ENCODE data around the gene GPATCH2.
A peak's percentile ranks its signal among the peaks of the same experiment; 100 is the strongest.

The GPATCH2 gene

DNA sequence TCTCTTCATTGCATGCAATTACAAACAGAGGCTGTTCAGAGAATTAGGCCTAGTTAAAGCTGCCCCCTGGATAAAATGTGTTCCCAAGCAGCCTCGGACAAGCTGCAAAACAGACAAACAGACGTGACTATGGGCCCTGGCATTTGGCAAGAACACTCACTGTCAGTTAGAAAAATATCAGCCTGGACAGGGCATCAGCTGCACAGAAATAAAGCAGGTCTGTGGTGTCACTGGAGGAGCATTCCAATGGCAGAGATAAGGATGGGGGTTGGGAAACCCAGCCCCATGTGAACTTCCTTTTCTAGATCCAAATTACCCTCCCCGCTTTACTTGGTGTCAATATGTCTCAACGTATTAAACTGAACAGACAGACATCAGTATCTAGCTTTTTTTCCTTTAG is 177.1 kb downstream of the GPATCH2 start:
- H3K27ac Mint-ChIP-seq: no peak overlapping the region
- ATAC-seq: no peak
- peaks cover 5 to 7% of the 10 kb centered on the region in 2 donors for H3K9me3 Mint-ChIP-seq
- H3K4me1 Mint-ChIP-seq: no peaks in the 10 kb centered on the region
- H3K4me3 Mint-ChIP-seq: no peak overlapping the region
- no peak for DNase-seq
- H3K27me3 Mint-ChIP-seq: no peaks in the 10 kb centered on the region

DNA sequence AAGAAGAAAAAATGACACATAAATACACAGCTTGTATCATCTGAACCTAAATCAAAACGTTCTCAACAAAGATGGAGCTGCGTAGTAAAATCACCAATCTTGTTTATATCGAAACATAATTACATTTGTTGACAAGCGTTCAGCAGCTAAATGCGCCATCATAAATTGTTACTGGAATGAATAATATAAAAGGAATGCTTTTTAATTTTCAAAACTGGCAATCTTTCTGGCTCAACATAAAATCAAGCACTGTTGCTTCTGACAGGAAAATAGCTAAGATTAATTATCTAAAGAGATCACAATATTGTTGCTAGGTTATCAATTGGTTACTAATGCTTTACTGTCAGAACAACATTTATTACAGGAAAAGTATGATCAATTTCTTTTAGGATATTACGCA is 181.5 kb downstream of the GPATCH2 start:
- peaks cover 0 to 3% of the 10 kb centered on the region in 2 donors for H3K9me3 Mint-ChIP-seq
- no peaks in the 10 kb centered on the region for H3K4me1 Mint-ChIP-seq
- no peaks in the 10 kb centered on the region for H3K27me3 Mint-ChIP-seq
- ATAC-seq (no peak), DNase-seq (no peak)
- no peak overlapping the region for H3K27ac Mint-ChIP-seq
- H3K4me3 Mint-ChIP-seq: no peak overlapping the region

DNA sequence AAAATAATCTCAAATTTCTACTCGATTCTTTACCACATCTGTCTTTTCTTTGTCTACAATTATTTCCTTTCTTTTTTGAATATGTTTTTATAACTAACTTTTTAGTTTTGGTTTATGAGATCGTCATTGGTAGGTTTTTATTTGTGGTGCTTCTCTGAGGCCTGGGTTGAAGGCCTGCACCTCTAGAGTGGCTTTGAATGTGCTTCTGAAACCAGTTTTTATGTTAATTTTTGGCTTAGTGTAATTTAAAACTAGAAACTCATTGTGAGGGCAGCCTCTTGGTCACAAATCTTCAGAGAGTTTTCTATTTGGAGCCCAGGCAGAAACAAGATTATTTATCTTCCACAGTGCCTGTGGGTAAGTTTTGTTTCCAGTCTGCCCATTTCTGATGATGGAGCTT is 187.0 kb downstream of the GPATCH2 start:
- peaks cover 0 to 26% of the 10 kb centered on the region in 2 donors for H3K9me3 Mint-ChIP-seq
- H3K27ac Mint-ChIP-seq: no peak overlapping the region
- DNase-seq (no peak), ATAC-seq (no peak)
- H3K4me1 Mint-ChIP-seq: no peaks in the 10 kb centered on the region
- H3K27me3 Mint-ChIP-seq: no peaks in the 10 kb centered on the region
- no peak overlapping the region for H3K4me3 Mint-ChIP-seq

DNA sequence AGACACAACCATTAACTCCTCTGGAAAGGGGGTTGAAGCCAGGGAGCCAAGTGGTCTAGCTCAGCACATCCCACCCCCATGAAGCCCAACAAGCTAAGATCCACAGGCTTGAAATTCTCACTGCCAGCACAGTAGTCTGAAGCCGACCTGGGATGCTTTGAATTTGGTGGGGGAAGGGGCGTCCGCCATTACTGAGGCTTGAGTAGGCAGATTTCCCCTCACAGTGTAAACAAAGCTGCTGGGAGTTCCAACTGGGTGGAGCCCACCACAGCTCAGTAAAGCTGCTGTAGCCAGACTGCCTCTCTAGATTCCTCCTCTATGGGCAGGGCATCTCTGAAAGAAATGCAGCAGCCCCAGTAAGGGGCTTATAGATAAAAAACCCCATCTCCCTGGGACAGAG is 193.5 kb downstream of the GPATCH2 start:
- ATAC-seq (no peak), DNase-seq (no peak)
- no peak overlapping the region for H3K27ac Mint-ChIP-seq
- no peaks in the 10 kb centered on the region for H3K4me1 Mint-ChIP-seq
- H3K9me3 Mint-ChIP-seq: peaks cover 0 to 18% of the 10 kb centered on the region in 2 donors
- no peak overlapping the region for H3K4me3 Mint-ChIP-seq
- H3K27me3 Mint-ChIP-seq: no peaks in the 10 kb centered on the region

DNA sequence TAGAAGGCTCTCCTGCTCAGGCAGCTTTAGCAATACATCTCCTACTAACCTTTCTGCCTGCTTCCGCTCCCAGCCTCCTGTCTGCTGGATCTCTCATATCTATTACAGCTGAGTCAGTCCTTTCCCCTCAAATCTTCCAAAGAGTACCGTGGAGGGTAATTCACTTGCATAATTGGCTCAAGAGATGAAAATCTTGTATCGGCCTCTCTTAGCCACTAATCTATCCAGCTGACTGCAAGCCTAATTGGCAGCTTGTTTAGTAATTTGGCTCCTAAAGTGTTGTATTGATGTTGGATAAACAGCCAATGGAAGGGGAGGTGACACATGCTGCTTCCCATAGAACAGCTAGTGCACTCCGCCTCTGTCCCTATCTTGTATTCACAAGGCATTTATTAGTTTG is 195.7 kb downstream of the GPATCH2 start:
- Mint-ChIP-seq H3K27ac (no peak overlapping the region), H3K9me3 (peaks cover 0 to 18% of the 10 kb centered on the region in 2 donors), H3K4me3 (no peak overlapping the region), H3K4me1 (no peaks in the 10 kb centered on the region), H3K27me3 (no peaks in the 10 kb centered on the region)
- no peak for ATAC-seq
- no peak for DNase-seq

DNA sequence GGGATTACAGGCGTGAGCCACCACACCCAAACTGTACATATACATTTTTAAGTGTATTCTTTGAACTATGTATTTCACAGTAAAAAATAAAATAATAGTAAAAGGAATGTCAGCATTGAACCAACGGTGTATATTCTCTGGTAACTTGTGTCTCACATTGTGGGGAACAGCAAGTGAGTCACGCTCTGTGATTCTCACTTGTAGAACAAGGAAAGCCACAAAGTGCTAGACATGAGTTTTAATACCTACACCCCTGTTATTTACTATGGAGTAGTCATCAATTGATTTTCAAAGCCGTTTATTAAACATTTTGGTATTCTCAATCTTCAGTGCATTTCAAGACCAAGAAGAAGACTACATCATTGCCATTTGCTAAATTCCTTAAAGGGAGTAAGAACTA is 197.2 kb downstream of the GPATCH2 start:
- DNase-seq (no peak), ATAC-seq (no peak)
- H3K27me3 Mint-ChIP-seq: no peaks in the 10 kb centered on the region
- peaks cover 0 to 7% of the 10 kb centered on the region in 2 donors for H3K9me3 Mint-ChIP-seq
- H3K4me3 Mint-ChIP-seq: no peak overlapping the region
- H3K4me1 Mint-ChIP-seq: no peaks in the 10 kb centered on the region
- H3K27ac Mint-ChIP-seq: no peak overlapping the region

DNA sequence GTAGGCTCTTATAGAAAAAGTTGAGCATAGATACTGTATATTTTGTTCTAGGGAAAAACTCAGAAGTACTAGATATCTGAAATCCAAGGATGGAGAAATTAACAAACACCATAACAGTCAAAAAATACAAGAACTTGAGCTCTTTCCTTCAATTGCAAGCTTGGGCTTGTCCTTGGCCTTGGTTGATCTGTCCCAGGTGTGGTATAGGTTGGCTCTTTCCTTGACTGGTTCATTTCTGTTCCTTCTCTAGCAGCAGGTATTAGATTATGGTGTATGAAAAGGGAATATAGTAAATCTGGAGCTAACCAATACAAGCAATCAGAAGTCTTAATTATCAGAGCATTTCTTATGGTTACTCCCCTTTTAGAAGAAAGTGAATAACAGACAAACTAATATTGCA is 198.6 kb downstream of the GPATCH2 start:
- no peaks in the 10 kb centered on the region for H3K9me3 Mint-ChIP-seq
- no peak overlapping the region for H3K4me3 Mint-ChIP-seq
- H3K4me1 Mint-ChIP-seq: no peaks in the 10 kb centered on the region
- ATAC-seq (no peak), DNase-seq (no peak)
- no peak overlapping the region for H3K27ac Mint-ChIP-seq
- H3K27me3 Mint-ChIP-seq: no peaks in the 10 kb centered on the region

DNA sequence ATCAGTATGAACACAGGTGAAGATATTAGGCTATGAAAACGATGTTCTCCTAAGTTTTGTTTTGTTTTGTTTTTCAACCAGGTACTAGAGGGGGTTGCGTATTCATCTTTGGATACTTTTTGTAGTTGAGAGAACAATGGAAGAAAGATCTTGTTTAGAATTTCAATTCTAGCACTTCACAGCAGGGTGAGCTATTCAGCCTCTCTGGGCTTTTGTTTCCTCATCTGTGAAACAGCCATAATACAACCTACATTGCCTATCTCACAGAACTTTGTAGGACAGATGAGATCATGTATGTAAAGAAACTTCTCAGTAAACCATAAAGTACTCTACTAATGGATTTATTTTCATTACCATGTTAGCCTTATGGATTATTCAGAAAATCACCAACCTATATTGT is 199.5 kb downstream of the GPATCH2 start:
- peak overlapping the region in 1 of 2 donors; percentile 74 for H3K27ac Mint-ChIP-seq
- no peaks in the 10 kb centered on the region for H3K4me1 Mint-ChIP-seq
- H3K27me3 Mint-ChIP-seq: no peaks in the 10 kb centered on the region
- ATAC-seq: no peak
- H3K9me3 Mint-ChIP-seq: no peaks in the 10 kb centered on the region
- DNase-seq: no peak
- H3K4me3 Mint-ChIP-seq: no peak overlapping the region

DNA sequence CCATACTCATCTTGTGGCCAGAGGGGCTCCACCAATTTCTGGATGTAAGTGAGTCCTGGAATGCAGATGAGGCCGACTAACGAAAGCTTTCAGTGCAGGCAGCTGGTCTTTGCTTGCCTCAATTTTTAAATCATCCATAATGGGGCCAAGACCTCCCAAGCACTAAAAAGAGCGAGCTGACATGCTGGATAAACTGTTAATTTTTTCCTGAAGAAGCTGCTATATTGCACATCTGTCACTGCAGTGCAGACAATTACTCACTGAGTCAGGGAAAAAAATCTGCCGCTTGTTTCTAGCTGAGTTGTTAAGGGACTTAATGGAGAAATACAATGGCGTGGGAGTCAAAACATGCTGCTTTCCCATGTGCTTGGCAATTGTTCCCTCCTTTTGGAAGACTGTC is 205.5 kb downstream of the GPATCH2 start:
- DNase-seq (no peak), ATAC-seq (no peak)
- peaks cover 13% of the 10 kb centered on the region for H3K27me3 Mint-ChIP-seq
- H3K27ac Mint-ChIP-seq: no peak overlapping the region
- no peaks in the 10 kb centered on the region for H3K4me1 Mint-ChIP-seq
- H3K4me3 Mint-ChIP-seq: no peak overlapping the region
- no peaks in the 10 kb centered on the region for H3K9me3 Mint-ChIP-seq

DNA sequence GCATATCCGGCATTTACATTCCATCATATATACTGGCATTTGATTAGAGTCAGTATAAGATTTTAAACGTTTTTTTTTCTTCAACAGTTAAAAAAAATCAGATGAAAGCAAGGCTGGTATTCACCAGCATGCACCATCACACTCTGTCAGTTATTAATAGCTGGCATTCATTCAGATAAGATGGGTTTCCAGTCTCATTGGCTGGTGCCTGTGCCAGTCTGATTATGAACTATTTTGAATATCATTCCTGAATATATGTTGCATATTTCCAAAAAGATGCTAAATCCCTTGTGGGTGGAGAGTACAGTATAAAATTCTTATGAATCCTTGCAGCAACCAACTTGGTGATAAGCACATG is 211.7 kb downstream of the GPATCH2 start:
- Mint-ChIP-seq H3K27me3 (peaks cover 36% of the 10 kb centered on the region), H3K4me1 (no peaks in the 10 kb centered on the region), H3K27ac (no peak overlapping the region), H3K4me3 (no peak overlapping the region), H3K9me3 (no peaks in the 10 kb centered on the region)
- DNase-seq (no peak), ATAC-seq (no peak)

DNA sequence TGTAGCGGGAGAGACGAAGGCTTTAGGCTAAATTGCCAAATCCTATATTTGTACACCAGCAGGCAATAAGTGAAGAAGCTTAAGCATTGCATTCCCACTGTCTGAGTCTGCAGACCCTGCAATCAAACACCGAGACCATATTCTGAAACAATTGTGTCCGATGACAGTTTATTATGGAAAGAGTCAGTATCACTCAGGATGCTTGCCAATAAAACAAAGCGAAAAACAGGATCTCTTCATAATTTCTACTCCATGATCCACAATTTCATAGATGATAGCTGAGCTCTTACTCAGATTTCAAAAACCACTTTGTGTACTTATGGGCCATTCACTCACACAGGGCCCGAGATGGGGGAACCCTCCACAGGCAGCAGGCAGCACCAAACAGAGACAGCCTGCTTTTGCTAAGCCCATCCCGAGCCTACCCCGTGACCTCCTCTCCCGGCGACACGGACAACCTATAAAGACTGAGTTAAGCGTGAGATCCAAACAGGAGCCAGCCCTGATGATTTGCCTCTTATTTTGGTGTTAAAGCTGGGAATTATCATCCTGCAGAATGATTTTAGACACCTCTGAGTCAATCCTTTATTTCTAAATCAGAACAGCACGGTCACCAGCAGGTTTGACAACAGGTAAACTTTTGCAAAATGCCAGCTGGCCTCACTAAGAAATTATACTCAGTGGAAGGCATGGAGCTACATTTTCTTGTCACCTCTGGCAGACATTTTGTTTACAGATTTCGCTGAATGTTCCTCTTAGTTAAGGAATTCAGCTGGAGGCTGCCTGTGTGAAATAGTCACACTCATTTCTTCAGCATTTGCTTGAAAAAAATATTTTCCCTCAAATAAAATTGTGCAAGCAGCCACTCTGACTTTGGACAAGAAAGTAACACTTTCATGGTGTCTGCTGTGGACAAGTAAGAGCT is 212.4 kb downstream of the GPATCH2 start:
- H3K27me3 Mint-ChIP-seq: peaks cover 36% of the 10 kb centered on the region
- DNase-seq (no peak), ATAC-seq (no peak)
- no peaks in the 10 kb centered on the region for H3K9me3 Mint-ChIP-seq
- no peak overlapping the region for H3K27ac Mint-ChIP-seq
- H3K4me3 Mint-ChIP-seq: no peak overlapping the region
- H3K4me1 Mint-ChIP-seq: no peaks in the 10 kb centered on the region

DNA sequence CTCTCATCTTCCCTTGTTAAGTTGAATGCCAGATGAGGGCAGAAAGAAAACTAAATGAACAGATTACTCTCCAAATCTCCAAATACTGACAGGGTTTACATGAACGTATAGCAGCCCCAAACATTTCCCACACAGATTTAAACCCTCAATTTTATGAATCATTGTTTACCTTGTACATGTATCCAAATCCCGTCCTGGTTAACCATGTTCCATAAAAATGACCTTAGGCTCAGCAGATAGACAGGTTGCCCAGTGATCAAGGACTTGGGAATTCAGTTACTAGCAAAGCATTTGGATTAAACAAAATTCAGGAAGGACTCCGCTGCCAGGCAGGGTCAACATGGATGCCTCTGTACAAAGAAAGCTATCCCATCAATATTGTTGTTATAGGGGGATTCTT is 213.5 kb downstream of the GPATCH2 start:
- DNase-seq (no peak), ATAC-seq (no peak)
- no peaks in the 10 kb centered on the region for H3K4me1 Mint-ChIP-seq
- H3K9me3 Mint-ChIP-seq: no peaks in the 10 kb centered on the region
- H3K27ac Mint-ChIP-seq: no peak overlapping the region
- H3K4me3 Mint-ChIP-seq: no peak overlapping the region
- H3K27me3 Mint-ChIP-seq: peaks cover 30% of the 10 kb centered on the region

DNA sequence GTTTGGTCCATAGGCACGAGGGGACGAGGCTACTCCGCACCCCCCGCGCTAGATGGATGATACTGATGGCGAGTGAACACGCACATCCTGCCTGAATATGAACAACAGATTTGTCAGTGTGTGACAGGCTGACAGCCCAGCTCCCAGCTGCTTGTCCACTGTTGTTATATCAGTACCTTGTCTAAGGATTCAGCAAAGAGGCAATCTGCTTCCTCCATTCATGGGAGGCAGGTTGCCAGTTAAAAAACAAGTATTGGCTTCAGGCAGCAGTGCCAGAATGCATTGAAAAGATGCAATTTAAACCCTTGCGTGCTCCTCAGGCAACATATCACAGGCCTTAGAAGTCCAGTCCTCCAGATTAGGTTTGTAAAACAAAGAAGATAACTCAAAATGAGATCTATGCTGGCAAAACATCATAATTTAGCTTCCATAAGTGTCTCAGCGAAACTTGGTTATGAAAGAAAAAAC is 223.3 kb downstream of the GPATCH2 start:
- H3K4me3 Mint-ChIP-seq: no peak overlapping the region
- H3K27ac Mint-ChIP-seq: no peak overlapping the region
- DNase-seq (no peak), ATAC-seq (no peak)
- no peaks in the 10 kb centered on the region for H3K27me3 Mint-ChIP-seq
- no peaks in the 10 kb centered on the region for H3K9me3 Mint-ChIP-seq
- H3K4me1 Mint-ChIP-seq: no peaks in the 10 kb centered on the region

DNA sequence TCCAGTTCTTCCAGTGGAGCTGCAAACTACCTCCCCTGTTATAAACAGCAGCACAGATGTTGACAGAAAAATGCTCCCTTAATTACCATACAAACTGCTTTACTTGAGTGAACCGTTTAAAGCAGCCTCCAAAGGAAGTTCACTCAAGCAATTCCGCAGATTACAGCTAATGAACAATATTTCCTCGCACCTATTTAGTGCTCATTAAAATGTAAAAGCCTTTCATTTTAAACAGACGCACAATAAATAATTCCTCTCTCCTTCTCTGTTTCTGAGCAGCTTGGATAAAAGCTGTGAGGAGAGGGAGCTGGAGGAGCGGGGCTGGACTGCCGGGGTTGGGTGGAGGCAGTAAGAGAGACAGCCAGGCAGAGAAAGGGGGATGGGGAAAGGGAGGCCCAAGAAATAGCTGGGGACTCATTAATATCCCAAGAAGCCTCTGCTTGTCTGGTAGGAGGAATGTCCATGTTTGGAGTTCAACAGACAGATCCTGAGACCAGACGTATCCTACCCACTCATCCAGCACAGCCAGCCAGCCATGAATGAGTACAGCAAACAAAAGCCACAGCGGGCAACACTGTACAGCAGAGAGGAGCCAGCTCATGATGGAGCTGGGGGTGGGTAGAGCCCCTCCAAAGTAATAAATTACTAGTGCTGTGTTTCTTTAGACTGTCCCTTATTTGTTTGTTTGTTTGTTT is 227.7 kb downstream of the GPATCH2 start:
- no peak overlapping the region for H3K4me3 Mint-ChIP-seq
- no peaks in the 10 kb centered on the region for H3K4me1 Mint-ChIP-seq
- DNase-seq: no peak
- no peak for ATAC-seq
- H3K27me3 Mint-ChIP-seq: no peaks in the 10 kb centered on the region
- no peak overlapping the region for H3K27ac Mint-ChIP-seq
- no peaks in the 10 kb centered on the region for H3K9me3 Mint-ChIP-seq

DNA sequence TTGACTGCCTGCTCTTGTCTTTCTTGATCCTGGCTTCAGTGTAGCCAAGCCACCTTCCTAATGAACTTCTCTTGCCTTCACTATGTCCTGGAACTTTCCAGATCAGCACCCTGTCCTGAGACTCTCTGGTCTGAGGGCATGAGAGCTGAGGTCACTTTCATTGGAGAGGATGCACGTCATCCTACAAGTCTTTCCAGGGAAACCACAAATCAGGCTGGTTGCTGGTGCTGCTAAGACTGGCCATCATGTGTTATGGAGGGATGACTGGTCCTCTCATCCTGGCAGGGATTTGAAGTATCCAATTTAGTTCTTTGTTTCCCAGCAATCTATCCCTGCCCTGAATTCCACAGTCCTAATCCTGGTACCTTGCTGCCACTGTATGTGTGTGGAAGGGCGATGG is 228.6 kb downstream of the GPATCH2 start:
- Mint-ChIP-seq H3K4me1 (no peaks in the 10 kb centered on the region), H3K27ac (no peak overlapping the region), H3K27me3 (no peaks in the 10 kb centered on the region), H3K4me3 (no peak overlapping the region), H3K9me3 (no peaks in the 10 kb centered on the region)
- ATAC-seq: no peak
- no peak for DNase-seq

DNA sequence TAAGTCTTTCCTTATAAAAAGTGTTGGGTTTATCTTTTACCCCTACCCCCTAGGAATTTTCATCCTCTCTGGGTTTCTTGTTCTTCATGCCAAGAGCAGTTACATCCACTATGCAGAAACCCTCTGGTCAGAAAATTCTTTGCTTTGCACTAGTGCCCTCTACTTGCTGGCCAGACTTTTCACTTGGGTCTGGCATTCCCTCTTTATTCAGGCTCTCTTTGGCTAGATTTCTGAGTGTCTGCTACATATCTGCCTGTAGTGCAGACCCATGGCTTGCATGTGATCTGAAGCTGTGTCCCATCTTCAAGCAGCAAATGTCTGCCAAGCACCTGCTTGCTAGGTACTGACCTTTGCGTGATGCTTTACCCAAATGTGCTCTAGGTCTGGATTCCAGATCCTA is 237.0 kb downstream of the GPATCH2 start:
- no peaks in the 10 kb centered on the region for H3K4me1 Mint-ChIP-seq
- H3K9me3 Mint-ChIP-seq: peaks cover 4 to 7% of the 10 kb centered on the region in 2 donors

More for the DNA sequence above, 237.0 kb downstream of the GPATCH2 start:
- DNase-seq (no peak), ATAC-seq (no peak)
- no peak overlapping the region for H3K4me3 Mint-ChIP-seq
- no peak overlapping the region for H3K27ac Mint-ChIP-seq
- no peaks in the 10 kb centered on the region for H3K27me3 Mint-ChIP-seq
